SK-N-SH (cell line): Measurements from ENCODE around the gene ASPG. TPM values are rescaled to one million over a fixed set of nuclear protein-coding genes. Genes with fewer than 3 reads are reported as not detected.

Experiments
- CTCF ChIA-PET: fragments of 300-600, 350-600 bp; formaldehyde crosslinking; extraction: SDS; loops from one replicate; lab custom pipeline; 2021; lab: Yijun Ruan, JAX
- POLR2A ChIA-PET: fragments of 350-600 bp; sonication (Branson Sonifier 250); formaldehyde crosslinking; extraction: SDS; loops from one replicate; lab custom pipeline; 2020; ENCODE audit warnings: antibody characterized with exemption, inconsistent platforms; lab: Yijun Ruan, JAX
- DNase-seq: peaks from one replicate; pipeline ENCODE4 v3.0.0; 2012
- H2AFZ ChIP-seq: fragments of 200-600 bp; sonication (generic); 2 replicates; pipeline ENCODE4 v1.8.1; 2016; ENCODE audit warnings: antibody characterized with exemption, mild to moderate bottlenecking, low read depth
- H3F3A ChIP-seq: fragments of 200-600 bp; sonication (generic); replicated peaks from 2 replicates; pipeline ENCODE3; 2016; ENCODE audit warnings: antibody characterized with exemption, mild to moderate bottlenecking; ENCODE audit not compliant: insufficient read depth
- H3K27ac ChIP-seq, 2 experiments: fragments of 200-500 bp in 1 of 2; fragments of 200-600 bp in 1 of 2; sonication (Bioruptor generic) in 1 of 2; sonication (generic), shearing (Covaris generic) in 1 of 2; 2 replicates each; pipeline versions ENCODE4 v1.5.1 to v1.6.1; 2014 to 2016; ENCODE audit warnings: low read depth in 2 of 2, inconsistent platforms in 1 of 2, low read length in 1 of 2, mild to moderate bottlenecking in 1 of 2, mixed read lengths in 1 of 2
- H3K27me3 ChIP-seq: fragments of 200-600 bp; sonication (generic), shearing (Covaris generic); 2 replicates; pipeline ENCODE4 v1.6.1; 2016; ENCODE audit warnings: mixed run types; ENCODE audit not compliant: insufficient read depth
- H3K36me3 ChIP-seq, 2 experiments: fragments of 200-500 bp in 1 of 2; fragments of 200-600 bp in 1 of 2; sonication (Bioruptor generic) in 1 of 2; sonication (generic) in 1 of 2; replicated peaks in 1 of 2; 2 replicates each; pipeline versions ENCODE3 to v1.5.1; 2014 to 2016; ENCODE audit warnings: low read length in 1 of 2, mild to moderate bottlenecking in 1 of 2; ENCODE audit not compliant: insufficient read depth in 2 of 2, control insufficient read depth in 1 of 2
- H3K4me1 ChIP-seq, 2 experiments: fragments of 200-500 bp in 1 of 2; fragments of 200-600 bp in 1 of 2; sonication (Bioruptor generic) in 1 of 2; sonication (generic), shearing (Covaris generic) in 1 of 2; 2 replicates each; pipeline versions ENCODE4 v1.5.1 to v1.6.1; 2014 to 2016; ENCODE audit warnings: low read depth in 1 of 2, low read length in 1 of 2, mixed run types in 1 of 2; ENCODE audit not compliant: insufficient read depth in 2 of 2, control insufficient read depth in 1 of 2
- H3K4me2 ChIP-seq: fragments of 200-600 bp; sonication (generic), shearing (Covaris generic); 2 replicates; pipeline ENCODE4 v1.6.1; 2017; ENCODE audit warnings: mixed run types
- H3K4me3 ChIP-seq, 2 experiments: fragments of 200-500 bp in 1 of 2; fragments of 200-600 bp in 1 of 2; sonication (Bioruptor generic) in 1 of 2; sonication (generic), shearing (Covaris generic) in 1 of 2; 2 replicates each; pipeline versions ENCODE4 v1.5.1 to v1.8.1; 2014 to 2016; ENCODE audit warnings: low read depth in 2 of 2, inconsistent platforms in 1 of 2, low read length in 1 of 2, mild to moderate bottlenecking in 1 of 2, mixed read lengths in 1 of 2, moderate library complexity in 1 of 2
- H3K79me2 ChIP-seq: fragments of 200-600 bp; sonication (generic); 2 replicates; pipeline ENCODE4 v1.8.1; 2017; ENCODE audit warnings: mild to moderate bottlenecking; ENCODE audit not compliant: insufficient read depth
- H3K9ac ChIP-seq: fragments of 200-600 bp; sonication (generic); 2 replicates; pipeline ENCODE4 v1.6.1; 2017; ENCODE audit warnings: mixed run types
- H3K9me2 ChIP-seq: fragments of 200-600 bp; sonication (generic); 2 replicates; pipeline ENCODE4 v1.6.1; 2017; ENCODE audit warnings: mixed run types
- H3K9me3 ChIP-seq: fragments of 200-600 bp; sonication (generic); 2 replicates; pipeline ENCODE4 v1.6.1; 2017; ENCODE audit warnings: mixed run types, mild to moderate bottlenecking, moderate library complexity
- H4K20me1 ChIP-seq: fragments of 200-600 bp; sonication (generic); 2 replicates; pipeline ENCODE4 v1.6.1; 2017; ENCODE audit warnings: mild to moderate bottlenecking, mixed run types; ENCODE audit not compliant: insufficient read depth
- EZH2phosphoT487 ChIP-seq: fragments of 200-600 bp; sonication (generic); IDR thresholded peaks from 2 replicates; pipeline ENCODE4 v1.6.1; 2017; ENCODE audit warnings: low read depth, mixed run types, mild to moderate bottlenecking, antibody characterized with exemption, moderate library complexity, borderline replicate concordance
- FOXM1 ChIP-seq: IDR thresholded peaks from 2 replicates; pipeline ENCODE4 v1.4.0; 2012; ENCODE audit warnings: low read depth, mild to moderate bottlenecking
- GABPA ChIP-seq: IDR thresholded peaks from 2 replicates; pipeline ENCODE4 v1.4.0; 2012; ENCODE audit warnings: low read depth, mild to moderate bottlenecking
- GATA2 ChIP-seq: sonication (generic); formaldehyde crosslinking; IDR thresholded peaks from 2 replicates; pipeline ENCODE4 v1.5.0; 2020; ENCODE audit warnings: mild to moderate bottlenecking, missing genetic modification reagents
- MEF2A ChIP-seq: IDR thresholded peaks from 2 replicates; pipeline ENCODE4 v1.4.0; 2012; ENCODE audit warnings: low read depth, borderline replicate concordance
- NFIC ChIP-seq: IDR thresholded peaks from 2 replicates; pipeline ENCODE4 v1.4.0; 2012; ENCODE audit warnings: borderline replicate concordance
- NRF1 ChIP-seq: IDR thresholded peaks from 2 replicates; pipeline ENCODE4 v1.6.1; 2012; ENCODE audit warnings: low read depth, mild to moderate bottlenecking, low read length
- YY1 ChIP-seq: IDR thresholded peaks from 2 replicates; pipeline ENCODE4 v1.4.0; 2012; ENCODE audit warnings: low read depth, mild to moderate bottlenecking
- WGBS: methylation state at CpG from one replicate; pipeline ENCODE4 v1.1.6; 2017; ENCODE audit warnings: low lambda C conversion rate; 5-methylcytosine and 5-hydroxymethylcytosine counted together
- polyA plus RNA-seq, 3 experiments: library from polyadenylated mRNA; depleted of rRNA; stranded (reverse); fragments of >200 nt; gene quantifications; 2 replicates each; pipeline ENCODE4 v1.2.3, GENCODE V29; 2012
- TF ChIP-seq, protein P1 (sequence below): IDR thresholded peaks from 2 replicates; pipeline ENCODE4 v1.4.0; 2012; ENCODE audit warnings: low read depth, borderline replicate concordance
- TF ChIP-seq, protein P2 (sequence below): IDR thresholded peaks from 2 replicates; pipeline ENCODE4; 2012

Gene ASPG
- polyA plus RNA-seq, 1 of the 3 experiments (the other 2 are of a cell fraction): not detected

DNA sequence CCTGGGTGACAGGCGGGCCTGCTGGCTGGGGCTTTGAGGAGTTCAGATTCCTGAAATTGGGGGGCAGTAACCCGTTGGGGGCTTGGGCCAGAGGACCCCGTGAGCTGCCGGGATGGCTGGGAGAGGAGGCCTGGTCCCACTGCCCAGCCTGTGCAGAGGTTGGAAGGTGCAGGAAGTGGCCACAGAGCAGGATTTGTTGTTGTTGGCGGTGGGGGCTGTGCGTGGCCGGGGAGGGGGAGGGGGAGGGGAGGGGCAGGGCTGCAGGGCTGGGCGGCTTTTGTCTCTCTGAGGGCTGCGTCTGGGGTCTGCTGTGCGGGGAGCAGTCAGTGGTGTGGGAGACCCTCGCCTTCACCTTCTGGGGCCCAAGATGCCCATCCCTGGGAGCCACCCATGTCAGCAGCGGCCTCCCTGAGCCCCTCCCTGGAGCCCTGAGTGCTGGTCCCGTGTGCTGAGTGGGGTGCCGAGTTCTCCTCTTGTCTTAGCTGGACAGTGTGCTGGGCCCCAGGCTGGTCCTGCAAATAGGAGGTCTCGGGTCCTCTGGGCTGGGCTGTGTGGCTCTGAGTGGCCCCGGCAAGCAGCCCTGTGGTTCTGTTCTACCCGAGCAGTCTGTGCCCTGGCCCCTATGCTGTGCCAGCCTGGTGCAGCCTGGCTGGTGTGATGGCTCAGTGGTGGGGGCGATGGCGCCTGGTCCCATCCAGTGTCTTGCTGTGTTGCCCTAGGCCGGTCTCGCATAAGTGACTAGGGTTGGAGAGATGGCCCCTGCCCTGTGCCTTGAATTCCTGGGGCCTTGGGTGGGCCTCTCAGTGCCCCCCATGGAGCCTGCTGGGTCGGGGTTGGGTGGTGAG lies 63.2 kb downstream of the ASPG start (continued):
- TF ChIP-seq, protein P1, sequence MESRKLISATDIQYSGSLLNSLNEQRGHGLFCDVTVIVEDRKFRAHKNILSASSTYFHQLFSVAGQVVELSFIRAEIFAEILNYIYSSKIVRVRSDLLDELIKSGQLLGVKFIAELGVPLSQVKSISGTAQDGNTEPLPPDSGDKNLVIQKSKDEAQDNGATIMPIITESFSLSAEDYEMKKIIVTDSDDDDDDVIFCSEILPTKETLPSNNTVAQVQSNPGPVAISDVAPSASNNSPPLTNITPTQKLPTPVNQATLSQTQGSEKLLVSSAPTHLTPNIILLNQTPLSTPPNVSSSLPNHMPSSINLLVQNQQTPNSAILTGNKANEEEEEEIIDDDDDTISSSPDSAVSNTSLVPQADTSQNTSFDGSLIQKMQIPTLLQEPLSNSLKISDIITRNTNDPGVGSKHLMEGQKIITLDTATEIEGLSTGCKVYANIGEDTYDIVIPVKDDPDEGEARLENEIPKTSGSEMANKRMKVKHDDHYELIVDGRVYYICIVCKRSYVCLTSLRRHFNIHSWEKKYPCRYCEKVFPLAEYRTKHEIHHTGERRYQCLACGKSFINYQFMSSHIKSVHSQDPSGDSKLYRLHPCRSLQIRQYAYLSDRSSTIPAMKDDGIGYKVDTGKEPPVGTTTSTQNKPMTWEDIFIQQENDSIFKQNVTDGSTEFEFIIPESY: no peak
- TF ChIP-seq FOXM1: no peak
- TF ChIP-seq MEF2A: no peak

DNA sequence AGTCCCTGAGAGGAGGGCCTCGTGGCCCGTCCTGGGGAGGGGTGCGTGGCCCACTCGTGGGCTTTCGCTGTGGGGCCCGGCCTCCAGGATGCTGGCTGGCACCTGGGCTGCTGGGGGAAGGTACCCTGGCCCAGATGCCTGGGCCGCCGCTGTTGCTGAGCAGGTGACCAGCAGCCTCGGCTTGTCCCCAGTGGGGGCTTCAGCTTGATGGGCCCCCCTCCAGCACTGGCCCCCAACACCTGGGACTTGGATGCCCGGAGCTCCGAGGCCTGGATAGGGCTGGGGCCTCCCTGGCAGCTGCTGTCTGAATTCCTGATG lies 63.7 kb downstream of the ASPG start:
- CTCF ChIA-PET: interaction anchor here (1.3 to 7.0 kb wide), 8 partner anchors 8 to 415 kb away, joined by 3 to 48 read pairs (median 10); partner anchors contain the start of gene KIF26A
- no CpG with 5 or more reads among the region's 11 CpGs for WGBS

DNA sequence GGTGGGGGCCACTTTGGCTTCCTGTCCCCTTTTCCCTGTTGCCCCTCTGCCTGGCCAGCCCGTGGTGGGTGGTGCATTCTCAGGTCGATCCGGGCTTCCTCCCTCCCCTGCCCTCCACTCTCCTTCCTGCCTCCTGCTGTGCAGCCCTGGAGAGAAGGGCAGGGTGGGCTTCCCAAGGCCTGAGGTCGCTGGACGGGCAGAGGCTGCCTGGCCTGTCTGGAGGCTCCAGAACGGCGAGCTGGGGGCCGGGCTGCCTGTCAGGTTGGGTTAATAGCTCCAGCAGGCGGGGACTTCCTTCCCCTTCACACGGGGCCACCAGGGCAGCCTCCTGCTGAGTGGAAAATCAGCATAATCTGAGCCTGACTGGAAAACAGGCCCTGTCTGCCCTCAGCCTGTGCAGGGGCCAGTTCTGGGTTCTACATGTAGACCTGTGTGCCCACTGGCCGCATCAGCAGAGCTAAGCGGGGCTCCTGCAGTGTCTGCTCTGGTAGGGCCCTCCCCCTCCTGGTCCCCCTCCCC lies 64.2 kb downstream of the ASPG start:
- H3F3A ChIP-seq: no peaks in the 10 kb centered on the region
- TF ChIP-seq NFIC: no peak
- TF ChIP-seq GABPA: 0 out of 2 replicates have a peak, but pooled peaks have one; percentile 24
- TF ChIP-seq GATA2 (CRISPR knock-in tag): no peak
- TF ChIP-seq, protein P2, sequence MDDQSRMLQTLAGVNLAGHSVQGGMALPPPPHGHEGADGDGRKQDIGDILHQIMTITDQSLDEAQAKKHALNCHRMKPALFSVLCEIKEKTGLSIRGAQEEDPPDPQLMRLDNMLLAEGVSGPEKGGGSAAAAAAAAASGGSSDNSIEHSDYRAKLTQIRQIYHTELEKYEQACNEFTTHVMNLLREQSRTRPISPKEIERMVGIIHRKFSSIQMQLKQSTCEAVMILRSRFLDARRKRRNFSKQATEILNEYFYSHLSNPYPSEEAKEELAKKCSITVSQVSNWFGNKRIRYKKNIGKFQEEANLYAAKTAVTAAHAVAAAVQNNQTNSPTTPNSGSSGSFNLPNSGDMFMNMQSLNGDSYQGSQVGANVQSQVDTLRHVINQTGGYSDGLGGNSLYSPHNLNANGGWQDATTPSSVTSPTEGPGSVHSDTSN: peak; percentile 30; the same call in 1 of the 2 replicates
- WGBS: 23% methylated on average over 3 of the region's 12 CpGs
- POLR2A ChIA-PET: interaction anchor here (0.9 to 1.5 kb wide), 3 partner anchors 9 to 147 kb away, joined by 3 to 8 read pairs (median 5); no protein-coding TSS in a partner anchor
- H3K9me3 ChIP-seq: no peaks in the 10 kb centered on the region
- H2AFZ ChIP-seq: peak overlapping the region; percentile 79; the same call in 1 of the 2 replicates
- H3K27me3 ChIP-seq: no peaks in the 10 kb centered on the region
- no peak overlapping the region for H3K9ac ChIP-seq
- CTCF ChIA-PET: interaction anchor here (0.7 to 7.0 kb wide), 14 partner anchors 8 to 414 kb away, joined by 3 to 48 read pairs (median 5); partner anchors contain the start of gene KIF26A
- H3K36me3 ChIP-seq: no peaks in the 10 kb centered on the region
- peak overlapping the region; percentile 48 to 99; a peak in 3 of 4 replicates for H3K27ac ChIP-seq
- peak; percentile 85 for DNase-seq
- no peak overlapping the region for H3K4me3 ChIP-seq
- peak overlapping the region; percentile 57; the same call in 1 of the 2 replicates for H3K4me2 ChIP-seq
- no peaks in the 10 kb centered on the region for H3K9me2 ChIP-seq
- no peaks in the 10 kb centered on the region for H4K20me1 ChIP-seq
- H3K4me1 ChIP-seq: peaks cover 16 to 97% of the 10 kb centered on the region in 2 experiments; a peak in 2 of 4 replicates
- H3K79me2 ChIP-seq: no peaks in the 10 kb centered on the region

More for the DNA sequence above, 63.7 kb downstream of the ASPG start:
- no peaks in the 10 kb centered on the region for H3F3A ChIP-seq
- H3K4me1 ChIP-seq: peaks cover 16 to 97% of the 10 kb centered on the region in 2 experiments; a peak in 2 of 4 replicates
- H2AFZ ChIP-seq: no peak overlapping the region
- no peaks in the 10 kb centered on the region for H3K9me3 ChIP-seq
- no peak for DNase-seq
- H3K36me3 ChIP-seq: no peaks in the 10 kb centered on the region
- H3K9me2 ChIP-seq: no peaks in the 10 kb centered on the region
- no peaks in the 10 kb centered on the region for H3K27me3 ChIP-seq
- TF ChIP-seq NRF1 (no peak), EZH2phosphoT487 (no peak), YY1 (no peak)
- TF ChIP-seq, all 33 proteins: peak for 0
- Histone ChIP-seq H3K79me2 (no peaks in the 10 kb centered on the region), H3K27ac (peak overlapping the region; percentile 48 to 99; a peak in 3 of 4 replicates), H3K4me3 (no peak overlapping the region), H3K9ac (no peak overlapping the region), H3K4me2 (peak overlapping the region; percentile 57; the same call in 1 of the 2 replicates), H4K20me1 (no peaks in the 10 kb centered on the region)
- POLR2A ChIA-PET: interaction anchor here (0.9 to 1.5 kb wide), 3 partner anchors 10 to 148 kb away, joined by 3 to 8 read pairs (median 5); no protein-coding TSS in a partner anchor
